ENCODE data around the gene LRIG2.
"Not testable (repeated sequence)": the region's sequence is repeated elsewhere in the genome, so short reads cannot be mapped to it uniquely, and the experiment has no call there.

The LRIG2 gene

DNA sequence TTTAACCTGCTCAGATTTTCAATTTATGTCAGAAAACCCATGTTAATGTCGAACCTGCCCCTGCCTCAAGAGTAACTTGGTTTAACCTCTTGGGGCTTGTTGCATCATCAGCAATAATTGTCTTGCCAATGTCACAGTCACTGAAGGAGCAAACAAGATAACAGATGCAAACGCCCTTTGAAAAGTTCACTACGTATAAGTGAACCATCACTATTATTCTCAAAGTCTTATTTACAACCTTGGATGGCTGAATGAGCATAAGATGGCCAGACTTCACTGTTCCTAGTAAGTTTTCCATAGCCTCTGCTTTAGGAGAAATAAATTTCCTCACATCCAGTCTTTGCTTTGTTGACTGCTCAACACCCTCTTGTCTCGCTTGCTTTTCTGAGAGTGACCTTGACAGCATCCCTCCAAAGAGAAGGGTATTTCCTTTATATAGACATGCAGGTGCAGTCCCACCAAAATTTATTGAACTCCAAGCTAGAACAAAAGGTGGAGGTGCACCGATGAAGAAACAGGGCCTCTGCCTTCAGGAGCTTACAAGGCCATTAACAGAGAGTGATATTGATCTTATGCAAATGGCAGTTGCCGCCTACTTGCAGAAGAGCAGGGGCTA, 749 bp upstream of the LRIG2 start:
- Histone ChIP-seq H3K27ac (replicated peaks; ENCODE audit: low read length) (no peak overlapping the region), H2BK5ac (ENCODE audit: low read length) (peak overlapping the region; percentile 97), H3K4me1 (ENCODE audit: control insufficient read depth in 2 of 2, insufficient read depth in 1 of 2, low read depth in 1 of 2, low read length in 2 of 2) (peaks cover 2 to 4% of the 10 kb centered on the region in 2 donors), H3K36me3 (replicated peaks in 1 of 2; ENCODE audit: control insufficient read depth in 2 of 2, insufficient read depth in 2 of 2, low read length in 2 of 2) (peaks cover 0 to 13% of the 10 kb centered on the region in 2 donors), H3K27me3 (ENCODE audit: control insufficient read depth in 3 of 3, insufficient read depth in 3 of 3, low read depth in 1 of 3, low read length in 3 of 3) (no peaks in the 10 kb centered on the region), H3K18ac (ENCODE audit: low read length) (no peak overlapping the region), H4K91ac (ENCODE audit: low read depth, low read length, poor library complexity) (no peak overlapping the region), H3K23ac (ENCODE audit: low read depth, low read length, poor library complexity) (no peak overlapping the region), H3K9ac (ENCODE audit: low read depth, low read length, poor library complexity) (no peak overlapping the region), H2BK12ac (ENCODE audit: low read length) (no peak overlapping the region), H2AK5ac (ENCODE audit: low read depth, low read length) (no peak overlapping the region), H3K4ac (ENCODE audit: low read length) (no peak overlapping the region), H2AFZ (ENCODE audit: low read length) (peak overlapping the region; percentile 92), H2BK120ac (ENCODE audit: low read depth, low read length) (no peak overlapping the region), H3K9me3 (replicated peaks in 1 of 2; ENCODE audit: control insufficient read depth in 2 of 2, insufficient read depth in 1 of 2, low read depth in 1 of 2, low read length in 2 of 2) (peaks cover 0 to 2% of the 10 kb centered on the region in 2 donors), H4K8ac (ENCODE audit: low read depth, low read length) (no peak overlapping the region), H3K79me1 (ENCODE audit: low read depth, low read length) (no peaks in the 10 kb centered on the region), H3K4me2 (ENCODE audit: insufficient read depth, low read length, poor library complexity, severe bottlenecking) (peak overlapping the region; percentile 47), H3K14ac (ENCODE audit: low read length) (no peak overlapping the region), H3K4me3 (ENCODE audit: low read length in 2 of 2) (peak overlapping the region; percentile 68 to 81), H2BK15ac (ENCODE audit: low read length) (no peak overlapping the region)
- WGBS, 2 donors (ENCODE audit: extremely low coverage in 2 of 2, insufficient read length in 2 of 2, insufficient replicate concordance in 1 of 2): no CpG with 5 or more reads among the region's 6 CpGs
- DNase-seq (ENCODE audit: low spot score): no peak

DNA sequence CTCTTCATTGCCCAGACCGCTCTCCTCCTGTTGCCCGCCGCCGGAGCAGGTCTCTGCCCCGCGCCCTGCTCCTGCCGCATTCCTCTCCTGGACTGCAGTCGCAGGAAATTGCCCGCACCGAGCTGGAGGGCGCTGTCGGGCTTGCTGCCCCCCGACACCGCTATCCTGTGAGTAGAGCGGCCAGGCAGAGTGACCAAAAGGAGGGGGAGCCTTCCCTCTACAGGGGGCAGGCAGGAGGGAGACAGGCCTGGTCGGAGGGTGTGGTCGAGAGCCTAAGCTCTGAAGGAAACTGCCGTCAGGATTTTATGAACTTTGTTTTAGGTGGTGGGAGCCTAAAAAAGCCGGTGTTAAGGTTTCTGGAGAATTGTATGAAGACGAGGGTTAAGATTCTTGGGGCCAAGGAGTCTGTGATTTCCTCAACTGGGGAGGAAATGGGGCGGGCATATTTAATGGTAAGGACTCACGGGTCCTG, 517 bp downstream of the LRIG2 start:
- no peak overlapping the region for H3K14ac ChIP-seq (ENCODE audit: low read length)
- H3K27ac ChIP-seq (replicated peaks; ENCODE audit: low read length): peak overlapping the region; percentile 96
- no peaks in the 10 kb centered on the region for H3K9me3 ChIP-seq (replicated peaks in 1 of 2; ENCODE audit: control insufficient read depth in 2 of 2, insufficient read depth in 1 of 2, low read depth in 1 of 2, low read length in 2 of 2)
- DNase-seq (ENCODE audit: low spot score): no peak
- peak overlapping the region; percentile 98 for H3K18ac ChIP-seq (ENCODE audit: low read length)
- H2BK12ac ChIP-seq (ENCODE audit: low read length): no peak overlapping the region
- peak overlapping the region; percentile 99 for H3K23ac ChIP-seq (ENCODE audit: low read depth, low read length, poor library complexity)
- no peaks in the 10 kb centered on the region for H3K79me1 ChIP-seq (ENCODE audit: low read depth, low read length)
- no peak overlapping the region for H4K8ac ChIP-seq (ENCODE audit: low read depth, low read length)
- peak overlapping the region; percentile 68 to 95 for H3K4me3 ChIP-seq (ENCODE audit: low read length in 2 of 2)
- peaks cover 0 to 24% of the 10 kb centered on the region in 2 donors for H3K36me3 ChIP-seq (replicated peaks in 1 of 2; ENCODE audit: control insufficient read depth in 2 of 2, insufficient read depth in 2 of 2, low read length in 2 of 2)
- H3K4me2 ChIP-seq (ENCODE audit: insufficient read depth, low read length, poor library complexity, severe bottlenecking): peak overlapping the region; percentile 86
- H3K4ac ChIP-seq (ENCODE audit: low read length): peak overlapping the region; percentile 97
- no peak overlapping the region for H2BK15ac ChIP-seq (ENCODE audit: low read length)
- H2AFZ ChIP-seq (ENCODE audit: low read length): peak overlapping the region; percentile 92
- H2BK120ac ChIP-seq (ENCODE audit: low read depth, low read length): no peak overlapping the region
- peaks cover 2 to 4% of the 10 kb centered on the region in 2 donors for H3K4me1 ChIP-seq (ENCODE audit: control insufficient read depth in 2 of 2, insufficient read depth in 1 of 2, low read depth in 1 of 2, low read length in 2 of 2)
- WGBS, 2 donors (ENCODE audit: extremely low coverage in 2 of 2, insufficient read length in 2 of 2, insufficient replicate concordance in 1 of 2): no CpG with 5 or more reads among the region's 22 CpGs
- no peak overlapping the region for H4K91ac ChIP-seq (ENCODE audit: low read depth, low read length, poor library complexity)
- H3K9ac ChIP-seq (ENCODE audit: low read depth, low read length, poor library complexity): peak overlapping the region; percentile 97
- no peaks in the 10 kb centered on the region for H3K27me3 ChIP-seq (ENCODE audit: control insufficient read depth in 3 of 3, insufficient read depth in 3 of 3, low read depth in 1 of 3, low read length in 3 of 3)
- H2BK5ac ChIP-seq (ENCODE audit: low read length): peak overlapping the region; percentile 97
- H2AK5ac ChIP-seq (ENCODE audit: low read depth, low read length): peak overlapping the region; percentile 71

DNA sequence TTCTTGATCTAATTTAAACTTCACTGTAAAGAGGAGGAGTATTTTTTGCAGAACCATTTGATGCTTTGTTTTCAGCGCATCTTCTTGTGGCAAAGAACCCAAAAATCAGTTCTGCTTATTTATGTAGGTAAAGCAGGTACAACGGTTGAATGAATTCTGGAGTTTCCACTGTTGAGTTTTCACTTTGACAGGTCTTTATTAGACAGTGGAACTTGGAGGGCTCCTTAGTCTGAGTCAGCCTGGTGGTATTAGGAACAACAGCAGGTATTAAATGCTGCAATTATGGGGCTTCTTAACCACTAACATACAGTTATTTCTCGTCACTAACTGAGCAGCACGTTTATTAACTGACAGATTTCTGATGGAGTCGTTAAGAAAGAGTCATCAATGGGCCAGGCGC, 1.2 kb downstream of the LRIG2 start:
- Histone ChIP-seq H2BK15ac (ENCODE audit: low read length) (no peak overlapping the region), H3K27me3 (ENCODE audit: control insufficient read depth in 3 of 3, insufficient read depth in 3 of 3, low read depth in 1 of 3, low read length in 3 of 3) (no peaks in the 10 kb centered on the region), H3K23ac (ENCODE audit: low read depth, low read length, poor library complexity) (no peak overlapping the region), H3K4me2 (ENCODE audit: insufficient read depth, low read length, poor library complexity, severe bottlenecking) (no peak overlapping the region), H3K79me1 (ENCODE audit: low read depth, low read length) (no peaks in the 10 kb centered on the region), H3K27ac (replicated peaks; ENCODE audit: low read length) (no peak overlapping the region), H3K9me3 (replicated peaks in 1 of 2; ENCODE audit: control insufficient read depth in 2 of 2, insufficient read depth in 1 of 2, low read depth in 1 of 2, low read length in 2 of 2) (peaks cover 0 to 3% of the 10 kb centered on the region in 2 donors), H3K4me1 (ENCODE audit: control insufficient read depth in 2 of 2, insufficient read depth in 1 of 2, low read depth in 1 of 2, low read length in 2 of 2) (peaks cover 2 to 4% of the 10 kb centered on the region in 2 donors), H3K4me3 (ENCODE audit: low read length in 2 of 2) (peak overlapping the region in 1 of 2 donors; percentile 68), H2BK120ac (ENCODE audit: low read depth, low read length) (no peak overlapping the region), H4K8ac (ENCODE audit: low read depth, low read length) (no peak overlapping the region), H2BK12ac (ENCODE audit: low read length) (no peak overlapping the region), H4K91ac (ENCODE audit: low read depth, low read length, poor library complexity) (no peak overlapping the region), H2BK5ac (ENCODE audit: low read length) (no peak overlapping the region), H3K9ac (ENCODE audit: low read depth, low read length, poor library complexity) (no peak overlapping the region), H2AK5ac (ENCODE audit: low read depth, low read length) (no peak overlapping the region), H3K14ac (ENCODE audit: low read length) (no peak overlapping the region), H2AFZ (ENCODE audit: low read length) (no peak overlapping the region), H3K4ac (ENCODE audit: low read length) (no peak overlapping the region), H3K18ac (ENCODE audit: low read length) (no peak overlapping the region), H3K36me3 (replicated peaks in 1 of 2; ENCODE audit: control insufficient read depth in 2 of 2, insufficient read depth in 2 of 2, low read length in 2 of 2) (peaks cover 3 to 30% of the 10 kb centered on the region in 2 donors)
- no peak for DNase-seq (ENCODE audit: low spot score)
- no CpG with 5 or more reads among the region's 6 CpGs for WGBS, 2 donors (ENCODE audit: extremely low coverage in 2 of 2, insufficient read length in 2 of 2, insufficient replicate concordance in 1 of 2)

DNA sequence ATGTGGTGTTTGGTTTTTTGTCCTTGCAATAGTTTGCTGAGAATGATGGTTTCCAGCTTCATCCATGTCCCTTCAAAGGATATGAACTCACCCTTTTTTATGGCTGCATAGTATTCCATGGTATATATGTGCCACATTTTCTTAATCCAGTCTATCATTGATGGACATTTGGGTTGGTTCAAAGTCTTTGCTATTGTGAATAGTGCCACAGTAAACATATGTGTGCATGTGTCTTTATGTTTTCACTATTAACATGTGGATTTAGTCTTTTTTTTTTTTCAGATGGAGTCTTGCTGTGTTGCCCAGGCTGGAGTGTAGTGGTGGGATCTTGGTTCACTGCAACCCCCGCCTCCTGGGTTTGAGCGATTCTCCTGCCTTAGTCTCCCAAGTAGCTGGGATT, 5.0 kb downstream of the LRIG2 start:
- not testable (repeated sequence) for H3K18ac ChIP-seq (ENCODE audit: low read length); H2BK120ac ChIP-seq (ENCODE audit: low read depth, low read length); H3K4me3 ChIP-seq (ENCODE audit: low read length in 2 of 2); DNase-seq (ENCODE audit: low spot score); H2AFZ ChIP-seq (ENCODE audit: low read length); H3K27me3 ChIP-seq (ENCODE audit: control insufficient read depth in 3 of 3, insufficient read depth in 3 of 3, low read depth in 1 of 3, low read length in 3 of 3); H3K4me1 ChIP-seq (ENCODE audit: control insufficient read depth in 2 of 2, insufficient read depth in 1 of 2, low read depth in 1 of 2, low read length in 2 of 2); H3K79me1 ChIP-seq (ENCODE audit: low read depth, low read length); H3K4ac ChIP-seq (ENCODE audit: low read length); H3K14ac ChIP-seq (ENCODE audit: low read length); H2BK12ac ChIP-seq (ENCODE audit: low read length); H4K91ac ChIP-seq (ENCODE audit: low read depth, low read length, poor library complexity); H2AK5ac ChIP-seq (ENCODE audit: low read depth, low read length); H3K27ac ChIP-seq (replicated peaks; ENCODE audit: low read length); H3K9ac ChIP-seq (ENCODE audit: low read depth, low read length, poor library complexity); H2BK5ac ChIP-seq (ENCODE audit: low read length); H3K23ac ChIP-seq (ENCODE audit: low read depth, low read length, poor library complexity); H3K4me2 ChIP-seq (ENCODE audit: insufficient read depth, low read length, poor library complexity, severe bottlenecking); H4K8ac ChIP-seq (ENCODE audit: low read depth, low read length); H3K9me3 ChIP-seq (replicated peaks in 1 of 2; ENCODE audit: control insufficient read depth in 2 of 2, insufficient read depth in 1 of 2, low read depth in 1 of 2, low read length in 2 of 2); H2BK15ac ChIP-seq (ENCODE audit: low read length)
- no CpG with 5 or more reads among the region's 2 CpGs for WGBS, 2 donors (ENCODE audit: extremely low coverage in 2 of 2, insufficient read length in 2 of 2, insufficient replicate concordance in 1 of 2)
- peaks cover 4 to 47% of the 10 kb centered on the region in 2 donors for H3K36me3 ChIP-seq (replicated peaks in 1 of 2; ENCODE audit: control insufficient read depth in 2 of 2, insufficient read depth in 2 of 2, low read length in 2 of 2)
